ENCODE data around the gene ITGB7.
"Not testable (repeated sequence)": the region's sequence is repeated elsewhere in the genome, so short reads cannot be mapped to it uniquely, and the experiment has no call there.

The ITGB7 gene

GRCh38 chr12:53195516-53196420, 11.3 kb downstream of the ITGB7 start:
- DNase-seq = no peak

- DNase-seq = no peak
Measured at GRCh38 chr12:53194973-53195372, 12.1 kb downstream of the ITGB7 start.

- no peak for DNase-seq
Measured at GRCh38 chr12:53193985-53194716, 12.9 kb downstream of the ITGB7 start.

- no peak for DNase-seq
Measured at GRCh38 chr12:53193040-53193439, 14.0 kb downstream of the ITGB7 start.

- DNase-seq = no peak
Measured at GRCh38 chr12:53192531-53193021, 14.5 kb downstream of the ITGB7 start.

GRCh38 chr12:53191885-53192530, 15.0 kb downstream of the ITGB7 start:
- no peak for DNase-seq

- no peak for DNase-seq
Measured at GRCh38 chr12:53191096-53191884, 15.8 kb downstream of the ITGB7 start.

- peak; percentile 77 for DNase-seq
Measured at GRCh38 chr12:53190108-53190729, 16.8 kb downstream of the ITGB7 start.

GRCh38 chr12:53187145-53187899, 19.7 kb downstream of the ITGB7 start:
- no peak for DNase-seq

GRCh38 chr12:53186745-53187144, 20.3 kb downstream of the ITGB7 start:
- no peak for DNase-seq

- no peak for DNase-seq
Measured at GRCh38 chr12:53185582-53186153, 21.4 kb downstream of the ITGB7 start.

- DNase-seq = no peak
Measured at GRCh38 chr12:53184828-53185227, 22.2 kb downstream of the ITGB7 start.

- DNase-seq = no peak
Measured at GRCh38 chr12:53182903-53183302, 24.1 kb downstream of the ITGB7 start.

GRCh38 chr12:53181935-53182334, 25.1 kb downstream of the ITGB7 start:
- no peak for DNase-seq

GRCh38 chr12:53180931-53181645, 26.0 kb downstream of the ITGB7 start:
- DNase-seq = peak; percentile 91

- DNase-seq = peak; percentile 94
Measured at GRCh38 chr12:53180220-53180930, 26.7 kb downstream of the ITGB7 start, which contains the start of the genes CSAD and ZNF740. CSAD (minus strand) TSS chr12:53180925; CDS start chr12:53173470, 7,455 bp downstream. ZNF740 (plus strand) TSS chr12:53180722; CDS start chr12:53181984, 1,262 bp downstream.

- DNase-seq = no peak
Measured at GRCh38 chr12:53179687-53180219, 27.3 kb downstream of the ITGB7 start.

GRCh38 chr12:53178803-53179202, 28.2 kb downstream of the ITGB7 start:
- not testable (repeated sequence) for DNase-seq

GRCh38 chr12:53177447-53177846, 29.6 kb downstream of the ITGB7 start:
- not testable (repeated sequence) for DNase-seq

All from 8988T (cell line).